Stimulated activated CD8-positive, alpha-beta memory T cell treated with anti-CD3 and anti-CD28 coated beads, Interleukin-7, amount 100 ng/mL, for 1 hour (primary cell): ENCODE results near the gene SH3PXD2B.
"Not testable (repeated sequence)": the region's sequence is repeated elsewhere in the genome, so short reads cannot be mapped to it uniquely, and the experiment has no call there.

Experiments
- DNase-seq, 2 donors: peaks; one replicate each; pipeline ENCODE4 v3.0.0-alpha.2; 2020; ENCODE audit warnings: low read depth in 2 of 2

SH3PXD2B gene

DNA sequence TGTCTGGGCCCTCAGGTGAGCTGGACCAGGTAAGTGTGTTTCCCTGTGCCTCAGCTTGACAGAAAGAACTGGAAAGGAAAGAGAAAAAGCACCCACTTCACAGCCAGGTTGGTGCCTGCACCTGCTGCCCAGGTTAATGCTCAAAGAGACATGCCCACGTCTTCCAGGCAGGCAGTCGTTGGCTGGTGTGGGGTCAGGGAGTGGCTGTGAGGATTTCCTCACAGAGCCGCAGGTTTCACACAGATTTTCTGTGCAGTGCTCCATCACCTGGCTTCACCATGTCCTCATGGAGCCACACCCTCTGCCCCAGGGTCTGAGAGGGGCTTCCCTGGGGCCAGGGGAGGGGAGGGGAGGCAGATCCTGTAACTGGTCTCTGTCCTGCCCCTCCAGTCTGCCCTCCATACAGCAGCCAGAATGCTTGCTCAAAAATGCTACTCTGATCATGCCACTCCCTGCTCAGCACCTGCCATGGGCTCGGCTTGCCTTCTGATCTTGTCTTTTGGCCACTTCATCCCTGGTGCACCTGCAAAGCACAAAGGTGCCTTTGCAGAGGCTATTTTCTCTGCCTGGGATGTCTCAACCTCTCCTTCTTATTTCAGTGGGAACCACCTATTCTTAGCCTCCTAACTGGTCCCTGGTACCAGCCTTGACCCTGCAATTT lies 88.2 kb downstream of the SH3PXD2B start:
- DNase-seq, result no peak

DNA sequence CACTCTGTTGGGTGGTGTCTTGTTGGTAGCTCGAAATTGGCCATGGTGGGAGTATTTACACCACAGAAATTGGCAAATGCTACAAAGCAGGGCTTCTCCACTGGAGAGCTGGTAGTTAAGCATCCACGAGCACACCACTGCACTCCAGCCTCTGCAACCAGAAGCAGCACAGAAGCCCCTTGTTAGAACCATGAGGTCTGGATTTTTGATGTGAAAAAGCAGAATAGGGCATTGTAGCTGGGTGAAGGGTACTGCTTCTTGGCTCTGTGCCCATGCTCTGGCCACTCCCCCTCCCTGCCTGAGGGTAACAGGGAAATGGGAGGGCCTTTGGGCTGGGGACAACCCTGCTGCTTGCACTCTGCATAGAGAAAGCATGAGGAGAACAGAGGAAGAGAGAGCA lies 89.6 kb downstream of the SH3PXD2B start:
- no peak for DNase-seq

DNA sequence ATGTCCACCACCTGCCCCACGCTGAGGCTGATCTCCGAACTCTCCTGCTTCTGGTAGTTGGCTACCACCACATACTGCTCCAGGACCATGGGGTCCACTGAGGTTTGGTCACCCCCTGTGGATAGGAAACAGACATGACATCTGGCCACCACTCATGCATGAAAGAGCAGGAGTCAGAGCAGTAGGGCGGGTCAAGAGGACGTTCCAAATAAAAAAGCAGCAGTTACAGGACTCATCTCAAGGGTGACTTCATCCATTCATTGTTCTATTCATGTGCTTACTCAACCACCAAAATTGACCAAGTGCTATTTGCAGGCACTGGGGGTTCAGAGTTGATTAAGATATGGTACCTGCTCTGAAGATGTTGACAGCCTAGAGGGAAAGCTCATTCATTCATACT lies 91.6 kb downstream of the SH3PXD2B start:
- DNase-seq, result no peak

DNA sequence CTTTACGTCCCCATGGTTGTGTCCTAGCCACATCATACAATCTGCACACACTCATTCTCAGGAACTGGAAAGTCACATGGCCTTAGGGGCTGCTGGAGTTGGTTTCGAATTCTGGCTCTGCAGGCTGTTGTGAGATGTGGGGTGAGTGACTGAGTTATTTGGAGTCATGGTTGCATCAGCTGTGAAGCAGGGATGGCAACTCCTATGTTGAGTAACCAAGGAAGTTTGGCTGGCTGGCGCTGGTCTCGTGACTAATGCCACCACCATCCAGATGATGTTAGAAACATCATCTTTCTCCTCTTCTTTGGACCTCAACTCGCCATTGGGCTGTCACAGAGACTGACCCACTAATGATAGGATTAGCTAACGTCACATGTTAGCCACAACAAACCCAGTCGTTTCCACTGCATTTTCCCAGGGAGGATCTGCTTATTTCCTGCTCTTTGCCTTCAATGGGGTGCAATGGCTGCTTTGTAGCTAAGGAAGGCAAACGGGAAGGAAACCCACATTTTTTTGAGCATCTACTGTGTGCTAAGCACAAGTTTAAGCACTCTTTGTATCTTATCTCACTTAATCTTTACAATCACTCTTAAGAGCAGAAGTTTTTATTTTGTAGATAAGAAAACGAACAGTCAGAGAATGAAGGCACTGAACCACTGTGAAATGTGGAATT lies 92.6 kb downstream of the SH3PXD2B start:
- no peak for DNase-seq

DNA sequence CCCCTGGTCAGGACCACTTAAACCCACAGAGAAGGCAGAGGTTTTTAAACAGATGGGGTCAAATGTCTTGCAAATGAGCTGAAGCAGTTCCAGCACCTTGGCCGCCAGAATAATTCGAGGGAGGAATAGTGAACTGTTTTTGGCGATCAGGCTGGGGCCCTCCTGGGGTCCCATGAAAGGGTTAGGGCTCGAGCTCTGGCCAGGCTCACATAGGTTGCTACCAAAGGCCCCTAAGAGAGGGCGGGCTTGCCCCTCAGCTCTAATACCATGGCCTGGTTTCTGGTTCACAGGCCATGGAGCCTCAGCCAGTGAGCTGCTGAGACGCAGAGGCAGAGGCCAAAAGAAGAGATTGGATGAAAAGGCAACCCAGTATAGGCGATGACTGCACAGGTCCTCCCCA lies 96.0 kb downstream of the SH3PXD2B start:
- DNase-seq, result no peak

DNA sequence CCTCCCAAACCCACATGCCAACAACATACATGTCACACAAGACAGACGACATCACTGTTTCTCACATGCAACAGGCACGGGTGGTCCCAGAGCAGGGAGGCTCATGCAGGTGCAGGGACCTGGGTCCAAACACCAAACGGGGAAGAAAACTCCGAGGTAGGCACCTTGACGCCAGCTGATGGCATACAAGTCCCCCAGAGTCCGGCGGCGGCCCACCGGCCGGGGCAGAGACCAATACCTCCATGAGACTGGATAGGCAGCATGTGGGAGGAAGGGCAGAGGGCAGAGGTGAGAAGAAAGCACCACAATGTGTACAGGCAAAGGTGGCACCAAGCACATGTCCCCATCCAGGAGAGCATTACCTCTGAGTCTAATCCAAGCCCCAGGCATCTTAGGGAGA lies 97.8 kb downstream of the SH3PXD2B start:
- DNase-seq, result no peak

DNA sequence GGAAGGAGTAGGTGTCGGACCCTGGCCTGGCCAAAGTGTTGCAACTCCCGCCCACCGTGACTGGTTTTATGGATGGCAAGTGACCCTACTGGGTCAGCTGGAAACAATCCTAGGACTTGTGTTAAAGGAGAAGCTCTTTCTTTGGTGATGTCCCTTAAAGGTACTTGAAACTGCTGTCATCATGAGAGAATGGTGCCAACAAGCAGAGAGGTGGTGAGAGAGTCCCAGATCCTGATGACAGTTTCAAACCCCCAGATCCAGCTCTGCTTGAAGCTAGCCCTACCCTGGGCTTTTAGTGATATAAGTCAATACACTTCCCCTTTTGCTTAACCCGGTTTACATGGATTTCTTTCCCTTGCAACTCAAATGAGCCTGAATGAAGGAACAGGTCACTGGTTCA lies 98.3 kb downstream of the SH3PXD2B start:
- DNase-seq, result no peak

DNA sequence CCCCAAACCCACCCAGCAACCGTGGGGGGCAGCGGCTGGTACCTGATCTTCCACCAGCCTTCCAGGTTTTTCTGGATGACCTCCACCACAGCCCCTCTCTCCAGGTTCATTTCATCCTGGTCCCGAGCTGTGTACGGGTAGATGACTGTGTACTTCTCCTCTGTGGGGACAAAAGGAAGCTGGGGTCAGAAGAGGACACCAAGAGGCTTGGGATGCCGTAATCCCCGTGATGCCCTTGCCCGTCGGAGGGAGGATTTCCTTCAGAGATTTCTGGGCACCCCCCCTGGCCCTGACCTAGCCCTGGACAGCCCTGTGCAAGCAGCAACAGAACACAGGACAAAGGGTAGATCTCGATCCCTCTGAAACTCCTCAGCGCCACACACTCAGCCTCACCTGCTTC lies 100.5 kb downstream of the SH3PXD2B start:
- DNase-seq, result no peak

DNA sequence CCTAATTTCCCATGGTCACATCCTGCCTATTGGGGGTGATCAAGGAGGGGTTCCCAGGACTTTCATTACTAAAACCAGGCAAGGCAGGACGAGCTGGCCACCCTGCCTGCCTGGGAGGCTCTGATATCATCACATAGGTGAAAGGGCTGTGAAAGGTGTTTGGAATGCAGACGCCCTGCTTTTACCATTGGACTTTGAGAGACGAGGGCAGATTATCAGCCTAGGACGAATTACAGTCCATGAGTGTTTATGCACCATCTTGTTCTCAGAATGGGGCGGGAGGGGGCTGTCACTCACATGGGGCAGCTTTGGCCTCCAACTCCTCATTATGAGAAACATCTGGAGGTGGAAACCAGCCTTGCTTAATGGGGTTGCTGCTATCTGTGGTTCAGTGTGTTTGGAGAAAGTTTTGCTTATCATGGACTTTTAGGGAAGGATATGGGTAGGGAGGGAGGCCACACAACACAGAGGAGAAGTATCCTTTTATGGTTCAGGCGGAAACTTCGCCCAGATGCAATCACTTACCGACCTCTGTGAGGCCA lies 101.0 kb downstream of the SH3PXD2B start:
- no peak for DNase-seq

DNA sequence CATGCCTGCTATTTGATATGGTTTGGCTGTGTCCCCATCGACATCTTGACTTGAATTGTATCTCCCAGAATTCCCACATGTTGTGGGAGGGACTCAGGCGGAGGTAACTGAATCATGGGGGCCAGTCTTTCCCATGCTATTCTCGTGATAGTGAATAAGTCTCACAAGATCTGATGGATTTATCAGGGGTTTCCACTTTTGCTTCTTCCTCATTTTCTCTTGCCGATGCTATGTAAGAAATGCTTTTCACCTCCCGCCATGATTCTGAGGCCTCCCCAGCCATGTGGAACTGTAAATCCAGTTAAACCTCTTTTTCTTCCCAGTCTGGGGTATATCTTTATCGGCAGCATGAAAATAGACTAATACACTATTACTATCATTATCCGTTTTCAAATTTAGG lies 101.8 kb downstream of the SH3PXD2B start:
- not testable (repeated sequence) for DNase-seq

DNA sequence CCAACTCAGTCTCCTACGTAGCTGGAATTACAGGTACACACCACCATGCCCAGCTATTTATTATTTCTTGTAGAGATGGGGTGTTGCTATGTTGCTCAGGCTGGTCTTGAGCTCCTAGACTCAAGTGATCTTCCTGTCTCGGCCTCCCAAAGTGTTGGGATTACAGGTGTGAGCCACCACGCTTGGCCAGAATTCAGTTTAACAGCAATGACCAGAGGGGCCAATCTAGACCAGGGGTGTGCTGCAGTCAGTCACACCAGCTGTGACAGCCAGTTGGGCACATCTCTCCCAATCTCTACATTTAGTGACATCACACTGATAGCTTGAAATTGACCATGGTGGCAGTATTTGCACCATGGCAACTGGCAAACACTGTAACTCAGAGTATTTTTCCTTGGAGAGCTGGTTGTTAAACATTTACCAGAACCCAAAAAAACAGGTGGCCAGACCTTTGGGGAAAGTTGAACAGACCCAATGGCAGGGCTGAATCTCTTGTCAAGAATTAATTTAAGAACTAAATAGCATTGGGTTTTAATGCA lies 103.0 kb downstream of the SH3PXD2B start:
- DNase-seq, result no peak

DNA sequence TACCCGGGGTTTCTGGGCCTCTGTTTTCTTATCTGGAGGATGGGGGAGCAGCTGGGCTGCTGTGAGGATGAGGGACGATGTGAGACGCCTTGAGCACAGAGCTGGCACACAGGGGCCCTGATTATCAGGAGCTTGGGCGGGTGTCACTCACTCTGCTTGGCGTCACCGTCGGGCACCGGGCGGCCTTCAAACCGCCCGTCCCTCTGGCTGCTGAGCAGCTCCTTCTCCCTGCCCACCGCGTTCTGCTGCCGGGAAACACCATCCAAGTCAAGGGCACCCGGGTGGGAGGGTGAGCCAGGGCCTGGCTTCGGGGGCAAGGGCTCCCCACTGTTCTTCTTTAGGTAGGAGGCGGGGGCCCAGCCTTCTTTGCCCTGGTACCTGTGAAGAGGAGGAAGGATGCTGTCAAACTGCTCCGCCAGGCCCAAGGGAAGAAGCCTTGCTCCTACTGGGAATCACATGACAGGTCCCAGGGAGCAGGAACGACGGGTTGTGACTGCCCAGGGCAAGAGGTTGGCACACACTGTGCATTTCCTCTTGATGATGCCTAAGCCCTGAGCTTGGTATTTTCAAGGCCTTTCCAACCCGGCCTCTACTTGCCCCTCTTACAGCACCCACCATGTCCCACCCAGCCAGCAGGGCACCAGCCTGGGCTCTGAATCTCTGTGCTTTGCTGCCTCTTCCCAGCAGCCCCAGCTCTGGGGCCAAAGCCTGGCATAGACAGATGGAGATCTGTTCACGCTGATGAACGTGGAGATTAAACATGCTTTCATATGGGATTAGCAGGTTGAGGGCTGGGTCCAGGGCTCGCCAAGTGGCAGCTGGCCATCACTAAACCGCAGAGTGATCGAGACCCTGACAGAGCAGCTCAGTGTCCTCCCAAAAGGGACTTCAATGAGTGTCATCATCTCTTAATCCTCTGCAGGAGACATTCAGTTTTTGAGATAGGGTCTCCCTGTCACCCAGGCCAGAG lies 103.8 kb downstream of the SH3PXD2B start:
- DNase-seq, result no peak

DNA sequence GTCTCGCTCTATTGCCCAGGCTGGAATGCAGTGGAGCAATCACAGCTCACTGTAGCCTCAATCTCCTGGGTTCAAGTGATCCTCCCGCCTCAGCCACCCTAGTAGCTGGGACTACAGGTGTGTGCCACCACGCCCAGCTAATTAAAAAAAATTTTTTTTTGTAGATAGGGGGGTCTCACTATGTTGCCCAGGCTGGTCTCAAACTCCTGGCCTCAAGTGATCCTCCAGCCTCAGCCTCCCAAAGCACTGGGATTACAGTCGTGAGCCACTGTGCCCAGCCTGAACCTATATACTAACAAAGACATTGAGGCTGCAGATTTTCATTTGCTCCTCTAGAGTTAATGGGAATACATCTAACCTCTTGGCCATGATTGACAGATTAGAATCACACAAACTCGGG lies 105.6 kb downstream of the SH3PXD2B start:
- DNase-seq, result not testable (repeated sequence)

DNA sequence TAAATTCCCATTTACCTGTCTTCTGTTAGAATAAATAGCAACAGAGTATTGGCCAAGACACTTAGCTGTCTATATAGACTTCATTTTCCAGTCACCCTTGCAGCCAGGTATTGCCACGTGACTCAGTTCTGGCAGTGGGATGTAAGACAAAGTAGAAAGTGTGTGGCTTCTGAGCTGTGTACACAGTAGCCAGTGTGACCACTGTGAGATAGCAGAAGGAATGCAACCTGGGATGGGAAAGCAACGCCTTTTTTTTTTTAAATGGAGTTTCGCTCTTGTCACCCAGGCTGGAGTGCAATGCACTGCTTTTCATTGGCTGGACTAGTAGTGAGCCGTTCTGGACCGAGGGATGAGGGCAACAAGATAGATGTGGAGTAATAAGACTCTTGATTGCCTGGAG lies 106.2 kb downstream of the SH3PXD2B start:
- no peak for DNase-seq

DNA sequence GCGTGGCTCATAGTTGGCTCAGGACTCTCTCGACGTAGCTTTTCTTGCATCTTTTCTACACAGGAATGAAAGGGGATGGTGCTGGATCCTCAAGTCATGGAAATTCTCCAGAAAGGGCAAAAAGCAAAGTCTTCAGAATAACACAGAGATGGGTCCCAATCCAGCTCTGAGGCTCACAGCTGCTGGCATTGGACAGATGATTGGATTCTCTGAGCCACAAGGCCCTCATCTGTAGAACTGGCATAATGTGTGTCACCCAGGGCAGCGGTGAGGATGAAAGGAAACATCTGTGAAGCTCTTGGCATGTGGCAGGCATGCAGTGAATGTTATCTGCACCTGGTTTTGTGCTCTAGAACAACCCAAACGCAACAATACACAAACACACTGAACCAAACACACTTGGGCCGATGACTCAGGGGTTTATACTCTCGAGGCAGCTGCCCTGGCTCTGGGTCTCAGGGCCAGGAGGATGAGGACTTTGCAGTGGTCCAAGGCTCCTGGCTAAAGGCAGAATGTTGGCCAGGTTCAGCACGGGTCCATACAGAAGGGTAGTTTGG lies 106.8 kb downstream of the SH3PXD2B start:
- DNase-seq, result no peak

DNA sequence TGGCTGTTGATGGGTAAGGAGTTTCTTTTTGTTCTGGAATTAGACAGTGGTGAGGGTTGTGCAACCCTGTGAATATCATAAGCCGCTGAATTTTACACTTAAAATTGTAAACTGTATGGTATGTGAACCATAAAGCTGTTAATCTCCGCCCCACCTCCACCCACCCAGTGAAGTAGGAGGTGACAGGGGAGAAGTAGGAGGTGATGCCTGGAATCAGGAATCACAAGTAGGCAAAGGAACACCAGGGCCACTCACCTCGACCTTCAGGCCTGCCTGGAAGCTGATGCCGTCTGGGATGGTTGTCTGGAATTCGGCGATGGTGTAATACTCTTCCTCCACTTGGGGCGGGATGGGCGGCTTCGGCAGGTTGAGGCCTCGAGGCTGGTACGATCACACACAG lies 108.4 kb downstream of the SH3PXD2B start:
- no peak for DNase-seq

DNA sequence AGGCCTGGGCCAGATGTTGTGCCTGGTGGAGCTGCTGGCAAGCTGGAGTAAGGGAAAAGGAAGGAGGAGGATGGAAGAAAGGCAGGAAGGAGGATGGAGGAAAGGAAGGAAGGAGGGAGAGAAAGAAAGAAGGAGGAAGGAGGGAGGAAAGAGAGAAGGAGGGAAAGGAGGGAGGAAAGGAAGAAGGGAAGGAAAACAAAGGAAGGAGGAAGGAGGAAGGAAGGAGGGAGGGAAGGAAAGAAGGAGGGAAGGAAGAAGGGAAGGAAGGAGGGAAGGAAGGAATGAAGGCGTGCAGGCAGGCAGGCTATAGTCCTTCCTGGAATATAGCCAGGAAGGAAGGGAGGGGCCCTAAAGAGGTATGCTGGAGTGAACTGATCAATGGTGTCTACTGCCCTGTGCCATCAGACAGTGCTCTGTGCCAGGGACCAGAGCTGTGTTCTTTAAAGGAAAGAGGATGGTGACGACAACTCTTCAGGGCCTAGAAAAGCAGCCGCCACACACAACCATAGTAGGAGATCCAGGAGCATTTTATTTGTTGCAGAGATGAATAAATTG lies 109.4 kb downstream of the SH3PXD2B start:
- no peak for DNase-seq

DNA sequence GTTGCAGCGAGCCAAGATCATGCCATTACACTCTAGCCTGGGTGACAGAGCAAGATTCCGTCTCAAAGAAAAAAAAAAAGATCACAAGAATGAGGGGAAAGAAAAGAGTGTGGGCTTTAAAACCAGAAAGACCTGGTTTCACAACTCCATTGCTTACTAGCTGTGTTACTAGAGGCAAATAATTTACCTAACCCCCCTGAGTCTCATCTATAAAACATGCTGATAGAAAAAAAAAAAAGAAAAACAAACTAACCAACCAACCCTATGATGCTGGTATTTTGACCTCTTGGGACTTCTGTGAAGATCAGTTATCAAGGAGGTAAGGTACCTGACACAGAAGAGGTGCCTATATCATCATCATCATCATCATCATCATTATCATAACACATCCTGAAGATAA lies 110.6 kb downstream of the SH3PXD2B start:
- DNase-seq, result no peak

DNA sequence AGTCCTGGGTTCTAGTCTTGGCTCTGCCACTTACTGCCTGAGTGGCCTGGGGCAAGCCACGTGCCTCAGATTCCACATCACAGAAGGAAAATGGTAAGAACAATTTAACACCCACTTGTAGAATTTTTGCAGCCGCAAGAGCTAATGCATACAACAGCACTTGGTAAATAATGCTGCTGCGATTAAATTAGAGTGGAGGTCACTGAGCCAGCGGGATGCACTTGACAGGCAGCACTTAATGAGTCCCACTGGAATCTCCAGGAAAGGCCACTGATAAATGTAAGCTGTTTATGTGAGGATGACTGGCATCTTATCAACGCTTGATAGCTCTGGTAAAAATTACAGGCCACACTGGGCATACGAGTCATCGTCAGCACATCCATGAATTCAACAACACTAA lies 111.4 kb downstream of the SH3PXD2B start:
- DNase-seq, result no peak

DNA sequence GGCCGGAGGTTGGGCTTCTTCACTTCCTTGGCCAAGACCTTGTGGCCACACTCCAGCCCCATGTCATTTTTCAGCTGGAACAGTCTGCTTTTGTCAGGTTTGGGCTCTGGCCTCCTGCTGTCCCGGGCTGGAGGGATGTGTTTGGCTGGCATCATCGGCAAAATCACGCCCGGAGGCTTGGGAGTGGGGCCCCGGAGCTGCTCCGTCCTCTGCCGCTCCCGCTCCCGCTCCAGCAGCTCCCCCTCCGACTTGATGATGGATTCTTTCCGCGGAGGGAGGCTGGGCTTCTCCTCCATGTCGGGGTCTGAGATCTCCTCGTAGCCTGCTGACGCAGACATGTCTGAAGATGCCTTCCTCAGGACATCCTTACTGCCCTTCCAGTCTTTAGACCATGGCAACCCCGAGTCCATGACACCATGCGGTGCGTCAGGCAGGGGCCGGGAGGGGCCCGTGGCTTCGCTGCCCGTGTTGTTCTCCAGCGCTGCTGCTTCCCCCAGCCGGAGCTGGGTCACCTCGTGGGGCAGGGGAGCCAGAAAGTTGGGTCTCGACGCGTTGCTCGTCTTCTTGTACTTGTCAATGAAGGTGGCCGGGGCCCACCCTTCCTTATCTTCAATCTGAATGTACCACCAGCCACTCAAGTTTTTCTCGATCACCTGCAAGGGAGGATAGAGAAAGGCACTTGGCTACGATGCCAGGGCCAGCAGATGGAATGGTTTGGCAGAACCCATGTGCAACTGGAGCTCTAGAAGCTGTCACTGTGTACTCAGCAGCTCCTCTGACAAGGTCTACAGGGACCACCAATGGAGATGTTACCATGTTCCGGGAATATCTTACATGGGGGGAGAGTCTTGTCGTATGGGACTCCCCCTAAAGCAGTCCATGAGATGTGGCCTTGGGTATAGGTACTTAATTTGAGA lies 114.8 kb downstream of the SH3PXD2B start:
- DNase-seq, result no peak
